ENCODE data around the gene GPR78. TPM values are rescaled to one million over a fixed set of nuclear protein-coding genes. Genes with fewer than 3 reads are reported as not detected.

GPR78 gene
- total and polyA plus RNA-seq, 2 of the 8 experiments (the other 6 are each of a cell fraction or from before 2014, with no cell fraction given), result 1.0 to 3.0 TPM

- H3K23me2 ChIP-seq (ENCODE audit: low read depth, low read length), result peaks cover 4% of the 10 kb centered on the region; the same call in 1 of the 2 replicates
- H3K4me1 ChIP-seq (replicated peaks in 1 of 4; ENCODE audit: control insufficient read depth in 3 of 4, insufficient read depth in 4 of 4, low read length in 3 of 4), result no peaks in the 10 kb centered on the region
- no peak overlapping the region for H3K27ac ChIP-seq (ENCODE audit: low read depth, low read length)
- H3K56ac ChIP-seq (replicated peaks; ENCODE audit: insufficient read length, low read depth, low read length), result no peak overlapping the region
- no peak overlapping the region for H4K91ac ChIP-seq (replicated peaks; ENCODE audit: insufficient read length, low read length)
- 80% methylated on average over 7 of the region's 10 CpGs; no CpG with 5 or more reads in 1 of the 2 experiments for WGBS, 2 experiments (ENCODE audit: extremely low coverage in 1 of 2, insufficient coverage in 1 of 2, insufficient read length in 1 of 2, insufficient replicate concordance in 2 of 2, low coverage in 1 of 2, low lambda C conversion rate in 2 of 2, missing lambda C conversion rate in 1 of 2)
- no peaks in the 10 kb centered on the region for H3K9me3 ChIP-seq (ENCODE audit: insufficient read depth in 2 of 2, low read depth in 1 of 2, low read length in 1 of 2)
- no peak overlapping the region for H2BK12ac ChIP-seq (ENCODE audit: low read depth, low read length)
- ChIA-PET POLR2A (ENCODE audit: partially characterized antibody) (interaction anchor here (3.2 kb wide), 1 partner anchor 9 kb away, joined by 12 read pairs; the partner anchor contains the start of gene CPZ), CTCF (ENCODE audit: partially characterized antibody) (interaction anchor here (0.8 to 2.1 kb wide), 3 partner anchors 12 to 433 kb away, joined by 3 to 11 read pairs (median 3); no protein-coding TSS in a partner anchor)
- DNase-seq (ENCODE audit: low read depth in 1 of 2, low spot score in 2 of 2) (no peak), FAIRE-seq (no peak)
- H2AK5ac ChIP-seq (ENCODE audit: low read depth, low read length), result no peak overlapping the region
- H3K14ac ChIP-seq (ENCODE audit: insufficient read length), result no peak overlapping the region
- H4K8ac ChIP-seq (ENCODE audit: extremely low read depth, insufficient read depth, low read length), result no peak overlapping the region
- H3K79me2 ChIP-seq (ENCODE audit: control insufficient read depth in 1 of 2, insufficient read depth in 2 of 2, low read length in 2 of 2), result peaks cover 0 to 6% of the 10 kb centered on the region in 2 experiments; a peak in 1 of 4 replicates
- H3K18ac ChIP-seq (ENCODE audit: extremely low read depth, low read length), result no peak overlapping the region
- no peak overlapping the region for H3K9ac ChIP-seq (replicated peaks in 1 of 4; ENCODE audit: extremely low read depth in 1 of 4, low read depth in 3 of 4, low read length in 3 of 4)
- no peak overlapping the region for H3K4ac ChIP-seq (replicated peaks; ENCODE audit: insufficient read length, low read depth, low read length)
- H3K27me3 ChIP-seq (replicated peaks in 1 of 4; ENCODE audit: control insufficient read depth in 3 of 4, extremely low read depth in 1 of 4, insufficient read depth in 3 of 4, low read length in 3 of 4), result no peaks in the 10 kb centered on the region
- TF ChIP-seq RFX5 (IDR thresholded peaks at IDR 0.05; ENCODE audit: borderline replicate concordance, low read depth, low read length) (no peak), BCL11A (IDR thresholded peaks at IDR 0.05; ENCODE audit: low read depth in 2 of 2, low read length in 2 of 2) (no peak), JUND (IDR thresholded peaks at IDR 0.05; ENCODE audit: low read length) (no peak), EGR1 (IDR thresholded peaks at IDR 0.05; ENCODE audit: borderline replicate concordance, low read depth, low read length) (no peak), CBX5 (IDR thresholded peaks at IDR 0.05; ENCODE audit: low read depth, low read length) (no peak), SP2 (IDR thresholded peaks at IDR 0.05; ENCODE audit: low read length) (no peak), PHF8 (conservative IDR thresholded peaks at IDR 0.05; ENCODE audit: low read depth, low read length) (no peak), CHD2 (IDR thresholded peaks at IDR 0.05; ENCODE audit: low read length) (no peak), SP4 (IDR thresholded peaks at IDR 0.05; ENCODE audit: low read length) (no peak), RXRA (IDR thresholded peaks at IDR 0.05; ENCODE audit: insufficient read depth, low read depth, low read length) (no peak)
- peaks cover 0 to 17% (median 7%) of the 10 kb centered on the region in 4 experiments; a peak in 4 of 8 replicates for H3K36me3 ChIP-seq (ENCODE audit: control insufficient read depth in 2 of 4, insufficient read depth in 4 of 4, low read length in 3 of 4)
- peaks cover 6% of the 10 kb centered on the region; the same call in 1 of the 2 replicates for H3K79me1 ChIP-seq (ENCODE audit: low read depth, low read length)
- no peak overlapping the region for H4K5ac ChIP-seq (ENCODE audit: insufficient read length, low read depth, low read length)
- H2BK15ac ChIP-seq (ENCODE audit: low read length), result no peak overlapping the region
- no peak overlapping the region for H3K23ac ChIP-seq (ENCODE audit: insufficient read length)
- no peak overlapping the region for H2AFZ ChIP-seq (ENCODE audit: low read length)
- peaks cover 6 to 17% of the 10 kb centered on the region in 2 experiments for H4K20me1 ChIP-seq (replicated peaks in 1 of 2; ENCODE audit: control insufficient read depth in 1 of 2, insufficient read depth in 2 of 2, low read length in 2 of 2)
- H2BK120ac ChIP-seq (replicated peaks; ENCODE audit: low read depth, low read length), result no peak overlapping the region
- no peak overlapping the region for H2BK20ac ChIP-seq (ENCODE audit: low read length)
- H3K4me2 ChIP-seq (ENCODE audit: insufficient read depth in 1 of 2, low read depth in 2 of 2, low read length in 2 of 2), result no peak overlapping the region
- H3K4me3 ChIP-seq (ENCODE audit: extremely low read depth in 1 of 4, insufficient read depth in 2 of 4, low read depth in 3 of 4, low read length in 4 of 4), result no peak overlapping the region
- 0 out of 2 replicates have a peak overlapping the region, but pooled peaks have one; percentile 44 for H2BK5ac ChIP-seq (ENCODE audit: low read depth, low read length)
These were observed 21.4 kb downstream of the GPR78 start for GRCh38 chr4:8601556-8601955.

Measured in H1 (cell line).